ENCODE measurements around the gene AMHR2. TPM values are rescaled to one million over a fixed set of nuclear protein-coding genes. Genes with fewer than 3 reads are reported as not detected.
A peak's percentile ranks its signal among the peaks of the same experiment; 100 is the strongest.

The AMHR2 gene
- total and polyA plus RNA-seq, 2 of the 4 experiments (the other 2 are of a cell fraction): not detected

DNA sequence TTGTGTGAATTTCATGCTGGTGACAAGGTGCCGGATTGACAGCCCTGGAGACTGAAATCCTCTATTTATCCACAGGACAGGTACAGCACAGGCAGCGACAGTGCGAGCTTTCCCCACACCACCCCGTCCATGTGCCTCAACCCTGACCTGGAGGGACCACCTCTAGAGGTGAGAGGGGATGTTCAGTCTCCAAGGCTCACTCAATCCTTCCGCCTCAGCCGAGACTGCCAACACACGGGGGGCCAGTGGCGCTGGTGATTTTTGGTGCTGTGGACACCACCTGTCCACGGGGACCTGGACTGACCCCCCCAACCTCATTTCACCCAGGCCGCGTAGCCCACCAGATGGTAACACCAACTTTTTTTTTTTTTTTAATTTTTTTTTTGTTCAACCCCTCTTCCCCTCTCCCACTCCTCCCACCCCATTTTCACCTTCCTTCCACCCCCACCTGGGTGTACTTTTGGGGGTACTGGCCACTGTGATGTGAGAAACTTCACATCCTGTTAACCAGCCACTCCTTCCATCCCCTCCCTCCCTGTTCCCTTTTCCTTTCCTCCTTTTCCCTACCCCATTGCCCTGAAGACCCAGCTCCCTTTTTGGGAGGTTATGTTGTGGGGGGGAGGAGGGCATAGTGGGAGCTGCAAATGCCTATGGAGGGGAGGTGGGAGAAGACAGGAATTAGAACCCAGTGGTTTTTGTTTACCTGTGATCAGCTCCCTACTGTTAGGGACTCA, 41.2 kb downstream of the AMHR2 start:
- no CpG with 5 or more reads among the region's 11 CpGs for WGBS, 2 experiments (ENCODE audit: extremely low coverage in 2 of 2, insufficient read length in 1 of 2)
- no peak for ATAC-seq (ENCODE audit: low read depth)

More for the DNA sequence above, 41.2 kb downstream of the AMHR2 start:
- no peak overlapping the region for H3K9ac ChIP-seq (ENCODE audit: low read depth, low read length)
- peaks cover 7% of the 10 kb centered on the region for H3K4me1 ChIP-seq (ENCODE audit: control insufficient read depth, insufficient read depth, low read length)
- H3K27ac ChIP-seq (ENCODE audit: insufficient read depth, low read length): no peak overlapping the region
- no peak overlapping the region for H4K5ac ChIP-seq (ENCODE audit: low read depth, low read length)
- no peaks in the 10 kb centered on the region for H3K27me3 ChIP-seq (ENCODE audit: control insufficient read depth, insufficient read depth, low read length)
- in situ Hi-C loops (cut with MboI; ENCODE audit: low sequenced_read_pairs) (no loop called here), intact Hi-C loops (cut with micrococcal nuclease) (no loop called here), dilution Hi-C loops (cut with HindIII; ENCODE audit: low sequenced_read_pairs, unreplicated experiment) (no loop called here)
- H3K79me1 ChIP-seq (ENCODE audit: low read depth in 1 of 2, low read length in 2 of 2): peaks cover 42 to 84% of the 10 kb centered on the region in 2 experiments
- H3K9me3 ChIP-seq (ENCODE audit: control insufficient read depth, insufficient read depth, low read length): no peaks in the 10 kb centered on the region
- CTCF ChIA-PET: interaction anchor here (0.5 to 0.8 kb wide), 2 partner anchors 10 to 12 kb away, joined by 3 read pairs; no protein-coding TSS in a partner anchor
- no peak overlapping the region for H3K4me3 ChIP-seq (ENCODE audit: insufficient read depth, low read depth, low read length)
- H2BK120ac ChIP-seq (ENCODE audit: low read depth, low read length): no peak overlapping the region
- H2AK9ac ChIP-seq (replicated peaks; ENCODE audit: low read depth, low read length, poor library complexity): peak overlapping the region; percentile 44
- POLR2A ChIA-PET (ENCODE audit: unreplicated experiment): no interaction called here
- H4K20me1 ChIP-seq (ENCODE audit: insufficient read depth, low read length): peaks cover 88% of the 10 kb centered on the region
- no peaks in the 10 kb centered on the region; the same call in 1 of the 2 replicates for H3K9me1 ChIP-seq (ENCODE audit: insufficient read depth, low read length)
- H3K4me2 ChIP-seq (ENCODE audit: low read depth, low read length): no peak overlapping the region
- no peak overlapping the region for H3K4ac ChIP-seq (ENCODE audit: low read depth, low read length)
- TF ChIP-seq, protein P1, sequence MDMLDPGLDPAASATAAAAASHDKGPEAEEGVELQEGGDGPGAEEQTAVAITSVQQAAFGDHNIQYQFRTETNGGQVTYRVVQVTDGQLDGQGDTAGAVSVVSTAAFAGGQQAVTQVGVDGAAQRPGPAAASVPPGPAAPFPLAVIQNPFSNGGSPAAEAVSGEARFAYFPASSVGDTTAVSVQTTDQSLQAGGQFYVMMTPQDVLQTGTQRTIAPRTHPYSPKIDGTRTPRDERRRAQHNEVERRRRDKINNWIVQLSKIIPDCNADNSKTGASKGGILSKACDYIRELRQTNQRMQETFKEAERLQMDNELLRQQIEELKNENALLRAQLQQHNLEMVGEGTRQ (IDR thresholded peaks at IDR 0.05; ENCODE audit: low read depth, low read length): no peak
- TF ChIP-seq RAD21 (IDR thresholded peaks at IDR 0.05; ENCODE audit: low read length) (no peak), NFE2L2 (IDR thresholded peaks at IDR 0.05; ENCODE audit: low read depth, low read length) (no peak), RFX5 (IDR thresholded peaks at IDR 0.05; ENCODE audit: low read depth, low read length) (no peak), POLR2A (IDR thresholded peaks at IDR 0.05; ENCODE audit: low read depth, low read length) (no peak), MAFK (IDR thresholded peaks at IDR 0.05; ENCODE audit: low read depth, low read length) (no peak), FOS (IDR thresholded peaks at IDR 0.05; ENCODE audit: low read depth, low read length) (no peak), RCOR1 (IDR thresholded peaks at IDR 0.05; ENCODE audit: insufficient replicate concordance, low read length) (no peak), MXI1 (IDR thresholded peaks at IDR 0.05; ENCODE audit: borderline replicate concordance, low read depth, low read length) (no peak), CEBPB (IDR thresholded peaks at IDR 0.05; ENCODE audit: low read depth, low read length) (no peak)
- TF ChIP-seq, protein P2, sequence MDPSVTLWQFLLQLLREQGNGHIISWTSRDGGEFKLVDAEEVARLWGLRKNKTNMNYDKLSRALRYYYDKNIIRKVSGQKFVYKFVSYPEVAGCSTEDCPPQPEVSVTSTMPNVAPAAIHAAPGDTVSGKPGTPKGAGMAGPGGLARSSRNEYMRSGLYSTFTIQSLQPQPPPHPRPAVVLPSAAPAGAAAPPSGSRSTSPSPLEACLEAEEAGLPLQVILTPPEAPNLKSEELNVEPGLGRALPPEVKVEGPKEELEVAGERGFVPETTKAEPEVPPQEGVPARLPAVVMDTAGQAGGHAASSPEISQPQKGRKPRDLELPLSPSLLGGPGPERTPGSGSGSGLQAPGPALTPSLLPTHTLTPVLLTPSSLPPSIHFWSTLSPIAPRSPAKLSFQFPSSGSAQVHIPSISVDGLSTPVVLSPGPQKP (IDR thresholded peaks at IDR 0.05; ENCODE audit: borderline replicate concordance, low read depth, low read length): no peak
- TF ChIP-seq, protein P3, sequence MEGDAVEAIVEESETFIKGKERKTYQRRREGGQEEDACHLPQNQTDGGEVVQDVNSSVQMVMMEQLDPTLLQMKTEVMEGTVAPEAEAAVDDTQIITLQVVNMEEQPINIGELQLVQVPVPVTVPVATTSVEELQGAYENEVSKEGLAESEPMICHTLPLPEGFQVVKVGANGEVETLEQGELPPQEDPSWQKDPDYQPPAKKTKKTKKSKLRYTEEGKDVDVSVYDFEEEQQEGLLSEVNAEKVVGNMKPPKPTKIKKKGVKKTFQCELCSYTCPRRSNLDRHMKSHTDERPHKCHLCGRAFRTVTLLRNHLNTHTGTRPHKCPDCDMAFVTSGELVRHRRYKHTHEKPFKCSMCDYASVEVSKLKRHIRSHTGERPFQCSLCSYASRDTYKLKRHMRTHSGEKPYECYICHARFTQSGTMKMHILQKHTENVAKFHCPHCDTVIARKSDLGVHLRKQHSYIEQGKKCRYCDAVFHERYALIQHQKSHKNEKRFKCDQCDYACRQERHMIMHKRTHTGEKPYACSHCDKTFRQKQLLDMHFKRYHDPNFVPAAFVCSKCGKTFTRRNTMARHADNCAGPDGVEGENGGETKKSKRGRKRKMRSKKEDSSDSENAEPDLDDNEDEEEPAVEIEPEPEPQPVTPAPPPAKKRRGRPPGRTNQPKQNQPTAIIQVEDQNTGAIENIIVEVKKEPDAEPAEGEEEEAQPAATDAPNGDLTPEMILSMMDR (conservative IDR thresholded peaks at IDR 0.05; ENCODE audit: low read depth, low read length): no peak
- no peak overlapping the region for H4K8ac ChIP-seq (ENCODE audit: low read depth in 2 of 2, low read length in 2 of 2)
- H3K36me3 ChIP-seq (ENCODE audit: control insufficient read depth, insufficient read depth, low read length): peaks cover 85% of the 10 kb centered on the region
- H3K14ac ChIP-seq (replicated peaks; ENCODE audit: low read depth, low read length): no peak overlapping the region
- H2AFZ ChIP-seq (replicated peaks; ENCODE audit: low read length, poor library complexity): no peak overlapping the region
- no peak overlapping the region for H3K18ac ChIP-seq (ENCODE audit: low read depth, low read length)
- no peak overlapping the region for H3K23ac ChIP-seq (ENCODE audit: low read depth, low read length)
- no TSS peak for BruUV-seq (replicated peaks)
- H2BK20ac ChIP-seq (ENCODE audit: low read depth, low read length): no peak overlapping the region
- H2AK5ac ChIP-seq (ENCODE audit: low read depth, low read length): no peak overlapping the region
- DNase-seq: no peak
- no peak overlapping the region for H3K56ac ChIP-seq (ENCODE audit: extremely low read depth, insufficient read depth, low read length)
- no peak overlapping the region for H2BK5ac ChIP-seq (ENCODE audit: low read depth, low read length, poor library complexity, severe bottlenecking)
- H2BK15ac ChIP-seq (ENCODE audit: low read depth, low read length): no peak overlapping the region
- H4K91ac ChIP-seq (ENCODE audit: insufficient read depth, low read depth, low read length): no peak overlapping the region

Measured in IMR-90 (cell line).